IgD-negative memory B cell (primary cell): ENCODE results near the gene RASAL1. TPM values are rescaled to one million over a fixed set of nuclear protein-coding genes. Genes with fewer than 3 reads are reported as not detected.
A peak's percentile ranks its signal among the peaks of the same experiment; 100 is the strongest.

Source experiments
- H3K27ac Mint-ChIP-seq, 3 donors: one replicate each; pipeline ENCODE4 v1.8.0; 2020 to 2022; ENCODE audit warnings: mild to moderate bottlenecking in 3 of 3, mixed read lengths in 3 of 3, moderate library complexity in 1 of 3
- H3K27me3 Mint-ChIP-seq: one replicate; pipeline ENCODE4 v1.8.0; 2021; ENCODE audit warnings: mixed read lengths
- H3K36me3 Mint-ChIP-seq: one replicate; pipeline ENCODE4 v1.8.0; 2020; ENCODE audit warnings: mild to moderate bottlenecking, mixed read lengths
- H3K4me1 Mint-ChIP-seq, 3 donors: one replicate each; pipeline ENCODE4 v1.8.0; 2020 to 2022; ENCODE audit warnings: mixed read lengths in 3 of 3, mild to moderate bottlenecking in 1 of 3
- H3K4me3 Mint-ChIP-seq, 4 donors: one replicate each; pipeline ENCODE4 v1.8.0; 2020 to 2022; ENCODE audit warnings: mild to moderate bottlenecking in 4 of 4, mixed read lengths in 4 of 4, moderate library complexity in 3 of 4
- H3K9me3 Mint-ChIP-seq, 3 donors: one replicate each; pipeline ENCODE4 v1.8.0; 2020 to 2021; ENCODE audit warnings: mixed read lengths in 3 of 3, mild to moderate bottlenecking in 1 of 3
- polyA plus RNA-seq: library from polyadenylated mRNA; unstranded; fragments of 300-500 nt; fragmentation: Illumina TruSeq; gene quantifications from one replicate; pipeline ENCODE4 v1.2.3, GENCODE V29; 2021

The RASAL1 gene
- not detected for polyA plus RNA-seq

- H3K9me3 Mint-ChIP-seq = peaks cover 0 to 1% (median 0%) of the 10 kb centered on the region in 3 donors
- H3K27ac Mint-ChIP-seq = peak within 1 kb of the TSS in 2 of 3 donors; percentile 45 to 53
- peaks cover 13% of the 10 kb centered on the region for H3K27me3 Mint-ChIP-seq
- H3K4me3 Mint-ChIP-seq = peak within 1 kb of the TSS; percentile 23 to 75 (median 55)
- H3K4me1 Mint-ChIP-seq = peaks cover 5 to 11% (median 6%) of the 10 kb centered on the region in 3 donors
- H3K36me3 Mint-ChIP-seq = no peaks in the 10 kb centered on the region
These were observed at the start of gene RASAL1 for GRCh38 chr12:113135178-113136127. RASAL1 (minus strand) TSS chr12:113135761; CDS start chr12:113135462, 299 bp downstream.

DNA sequence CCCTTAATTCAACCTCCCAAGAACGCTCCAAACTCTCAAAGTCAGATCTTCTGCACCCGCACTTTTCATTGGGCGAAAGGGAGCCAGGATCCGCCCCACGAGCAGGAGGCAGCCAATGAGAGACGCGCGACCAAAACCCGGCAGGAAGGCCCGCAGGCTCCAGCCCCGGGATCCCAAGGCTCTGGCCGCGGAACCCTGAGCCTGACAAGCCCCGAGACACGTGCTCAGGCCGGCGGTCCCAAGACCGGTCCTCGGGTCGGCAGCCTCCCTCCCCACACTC, 49.3 kb upstream of the RASAL1 start:
- H3K9me3 Mint-ChIP-seq = no peaks in the 10 kb centered on the region
- H3K4me3 Mint-ChIP-seq = peak overlapping the region; percentile 92 to 98 (median 96)
- peak overlapping the region; percentile 95 to 99 (median 96) for H3K27ac Mint-ChIP-seq
- H3K36me3 Mint-ChIP-seq = peaks cover 4% of the 10 kb centered on the region
- H3K4me1 Mint-ChIP-seq = peaks cover 21 to 26% (median 25%) of the 10 kb centered on the region in 3 donors
- H3K27me3 Mint-ChIP-seq = no peaks in the 10 kb centered on the region

DNA sequence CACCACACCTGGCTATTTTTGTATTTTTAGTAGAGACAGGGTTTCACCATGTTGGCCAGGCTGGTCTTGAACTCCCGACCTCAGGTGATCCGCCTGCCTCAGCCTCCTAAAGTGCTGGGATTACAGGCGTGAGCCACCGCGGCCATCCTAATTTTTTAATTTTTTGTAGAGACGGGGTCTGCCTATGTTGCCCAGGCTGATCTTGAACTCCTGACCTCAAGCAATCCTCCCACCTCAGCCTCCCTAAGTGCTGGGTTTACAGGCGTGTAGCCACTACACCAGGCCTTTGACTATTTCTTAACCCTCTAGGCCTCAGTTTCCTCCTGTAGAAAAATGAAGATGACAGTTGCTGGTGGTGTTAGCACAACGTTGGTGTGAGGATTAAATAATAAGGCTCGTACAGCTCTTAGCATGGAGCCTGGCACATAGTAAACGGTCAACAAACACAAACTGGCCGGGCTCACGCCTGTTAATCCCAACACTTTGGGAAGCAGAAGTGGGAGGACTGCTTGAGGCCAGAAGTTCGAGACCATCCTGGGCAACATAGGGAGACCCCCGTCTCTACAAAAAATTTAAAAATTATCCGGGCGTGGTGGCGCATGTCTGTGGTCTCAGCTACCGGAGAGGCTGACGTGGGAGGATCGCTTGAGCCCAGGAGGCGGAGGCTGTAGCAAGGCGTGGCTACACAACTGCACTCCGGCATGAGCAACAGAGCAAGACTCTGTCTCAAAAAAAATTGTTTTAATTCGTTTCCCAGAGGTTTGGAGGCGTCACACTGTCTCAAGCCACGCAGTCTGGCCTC, 48.7 kb upstream of the RASAL1 start:
- peak overlapping the region; percentile 95 to 99 (median 96) for H3K27ac Mint-ChIP-seq

GRCh38 chr12:113183030-113183589, 47.5 kb upstream of the RASAL1 start:
- H3K27ac Mint-ChIP-seq = no peak overlapping the region
- no peaks in the 10 kb centered on the region for H3K9me3 Mint-ChIP-seq
- H3K4me1 Mint-ChIP-seq = peaks cover 21 to 25% (median 24%) of the 10 kb centered on the region in 3 donors
- peak overlapping the region; percentile 5 to 60 (median 16) for H3K4me3 Mint-ChIP-seq
- no peaks in the 10 kb centered on the region for H3K27me3 Mint-ChIP-seq
- peaks cover 6% of the 10 kb centered on the region for H3K36me3 Mint-ChIP-seq

More for the DNA sequence above, 48.7 kb upstream of the RASAL1 start:
- peak overlapping the region; percentile 92 to 98 (median 96) for H3K4me3 Mint-ChIP-seq
- no peaks in the 10 kb centered on the region for H3K9me3 Mint-ChIP-seq
- peaks cover 6% of the 10 kb centered on the region for H3K36me3 Mint-ChIP-seq
- peaks cover 21 to 25% (median 25%) of the 10 kb centered on the region in 3 donors for H3K4me1 Mint-ChIP-seq
- no peaks in the 10 kb centered on the region for H3K27me3 Mint-ChIP-seq

- peak overlapping the region in 2 of 3 donors; percentile 39 to 90 for H3K27ac Mint-ChIP-seq
- H3K36me3 Mint-ChIP-seq = peaks cover 9% of the 10 kb centered on the region
- H3K4me1 Mint-ChIP-seq = peaks cover 16 to 19% (median 19%) of the 10 kb centered on the region in 3 donors
- no peaks in the 10 kb centered on the region for H3K27me3 Mint-ChIP-seq
- H3K9me3 Mint-ChIP-seq = peaks cover 0 to 2% (median 0%) of the 10 kb centered on the region in 3 donors
- no peak overlapping the region for H3K4me3 Mint-ChIP-seq
These were observed 46.4 kb upstream of the RASAL1 start for GRCh38 chr12:113181975-113182374.

GRCh38 chr12:113180333-113180732, 44.8 kb upstream of the RASAL1 start:
- Mint-ChIP-seq H3K36me3 (peaks cover 9% of the 10 kb centered on the region), H3K4me1 (peaks cover 7 to 9% (median 9%) of the 10 kb centered on the region in 3 donors), H3K27me3 (no peaks in the 10 kb centered on the region), H3K27ac (no peak overlapping the region), H3K4me3 (no peak overlapping the region), H3K9me3 (peaks cover 0 to 2% (median 0%) of the 10 kb centered on the region in 3 donors)

- H3K27me3 Mint-ChIP-seq = no peaks in the 10 kb centered on the region
- H3K4me3 Mint-ChIP-seq = peak overlapping the region in 1 of 4 donors; percentile 50
- H3K36me3 Mint-ChIP-seq = peaks cover 13% of the 10 kb centered on the region
- H3K27ac Mint-ChIP-seq = no peak overlapping the region
- H3K4me1 Mint-ChIP-seq = peaks cover 0 to 11% (median 6%) of the 10 kb centered on the region in 3 donors
- H3K9me3 Mint-ChIP-seq = peaks cover 0 to 2% (median 0%) of the 10 kb centered on the region in 3 donors
These were observed 43.5 kb upstream of the RASAL1 start for GRCh38 chr12:113179023-113179422.

DNA sequence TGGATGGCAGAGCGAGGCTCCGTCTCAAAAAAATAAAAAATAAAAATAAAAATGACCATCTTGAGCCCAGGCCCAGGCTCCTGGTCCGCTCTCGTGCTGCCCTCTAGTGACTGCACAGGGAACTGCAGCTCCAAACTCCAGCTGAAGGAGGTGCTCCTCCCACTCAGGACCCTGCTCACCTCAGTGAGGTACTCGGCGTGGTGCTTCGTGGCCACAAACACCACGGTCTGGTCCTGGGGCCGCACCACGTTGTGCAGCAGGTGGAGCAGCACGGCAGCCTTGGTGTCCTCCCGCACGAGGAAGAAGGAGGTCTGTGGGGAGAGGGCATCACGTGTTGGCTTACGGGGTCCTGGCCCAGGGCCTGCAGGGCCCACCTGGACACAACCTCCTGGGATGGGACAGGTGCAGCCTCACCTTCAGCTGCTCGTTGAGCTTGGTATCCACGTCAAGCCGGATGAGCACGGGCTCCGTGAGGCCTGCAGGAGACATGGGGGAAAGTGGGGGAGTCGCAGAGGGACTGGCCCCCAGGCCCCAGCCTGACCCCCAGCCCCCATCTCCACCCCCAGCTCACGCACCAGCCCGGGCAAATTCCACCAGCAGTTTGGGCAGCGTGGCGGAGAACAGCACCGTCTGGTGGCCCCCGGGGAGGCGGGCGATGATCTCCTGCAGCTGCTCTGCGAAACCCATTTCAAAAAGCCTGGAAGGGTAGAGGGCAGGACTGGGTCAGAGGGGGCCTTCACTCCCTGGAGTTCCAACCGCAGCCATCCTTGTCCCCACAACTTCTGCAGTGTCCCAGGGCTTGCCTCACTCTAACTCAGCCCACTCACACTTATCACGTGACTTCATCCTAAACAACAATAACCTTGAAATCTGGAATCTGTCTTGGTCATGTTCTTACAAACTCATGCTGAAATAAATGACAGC, 39.2 kb upstream of the RASAL1 start:
- H3K27ac Mint-ChIP-seq = peak overlapping the region in 1 of 3 donors; percentile 46
- peaks cover 13% of the 10 kb centered on the region for H3K36me3 Mint-ChIP-seq
- H3K4me1 Mint-ChIP-seq = peaks cover 0 to 12% (median 10%) of the 10 kb centered on the region in 3 donors
- H3K4me3 Mint-ChIP-seq = no peak overlapping the region
- no peaks in the 10 kb centered on the region for H3K27me3 Mint-ChIP-seq
- H3K9me3 Mint-ChIP-seq = peaks cover 0 to 2% (median 0%) of the 10 kb centered on the region in 3 donors

DNA sequence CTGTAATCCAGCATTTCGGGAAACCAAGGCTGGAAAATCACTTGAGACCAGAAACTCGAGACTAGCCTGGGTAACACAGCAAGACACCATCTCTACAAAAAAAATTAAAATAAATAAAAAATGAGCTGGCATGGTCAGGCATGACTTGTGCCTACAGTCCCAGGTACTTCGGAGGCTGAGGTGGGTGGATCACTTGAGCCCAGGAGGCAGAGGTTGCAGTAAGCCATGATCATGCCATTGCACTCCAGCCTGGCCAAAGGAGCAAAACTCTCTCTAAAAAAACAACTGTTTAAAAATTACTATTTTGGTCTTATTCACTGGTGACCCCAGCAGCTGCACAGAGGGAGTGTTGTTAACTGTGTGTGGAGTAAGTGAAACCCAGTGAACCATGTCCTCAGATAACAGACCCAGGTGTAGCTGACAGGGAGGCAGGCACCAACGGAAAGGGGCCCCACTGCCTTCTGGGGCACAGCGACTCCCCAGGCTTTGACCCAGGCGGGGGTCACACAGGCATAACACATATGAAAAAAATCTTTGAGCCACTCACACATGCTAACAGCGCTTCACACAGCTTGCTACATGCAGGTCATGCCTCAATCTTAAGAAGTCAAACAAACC, 37.6 kb upstream of the RASAL1 start:
- peak overlapping the region in 1 of 4 donors; percentile 27 for H3K4me3 Mint-ChIP-seq
- H3K27ac Mint-ChIP-seq = peak overlapping the region in 2 of 3 donors; percentile 24 to 88

DNA sequence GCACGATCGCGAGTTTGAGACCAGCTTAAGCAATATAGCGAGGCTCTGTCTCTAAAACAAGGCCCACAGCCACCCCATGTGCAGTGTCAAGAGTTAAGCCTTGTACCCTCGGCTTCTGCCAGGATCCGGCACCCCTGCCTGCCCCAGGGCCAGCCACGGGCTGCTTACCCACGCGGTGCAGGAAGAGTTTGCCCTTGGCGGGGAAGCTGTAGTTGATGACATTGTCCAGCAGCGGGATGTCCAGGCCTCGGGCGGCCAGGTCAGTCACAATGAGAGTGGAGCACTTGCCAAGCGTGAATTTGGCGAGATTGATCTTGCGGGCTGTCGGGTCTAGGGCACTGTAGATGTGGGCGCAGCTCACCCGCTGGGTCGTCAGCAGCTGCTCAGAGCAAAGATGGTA, 36.6 kb upstream of the RASAL1 start:
- Mint-ChIP-seq H3K4me3 (no peak overlapping the region), H3K4me1 (peaks cover 0 to 12% (median 10%) of the 10 kb centered on the region in 3 donors), H3K27ac (no peak overlapping the region), H3K27me3 (no peaks in the 10 kb centered on the region), H3K36me3 (peaks cover 6% of the 10 kb centered on the region), H3K9me3 (peaks cover 0 to under 1% (median 0%) of the 10 kb centered on the region in 3 donors)

More for the DNA sequence above, 37.6 kb upstream of the RASAL1 start:
- H3K36me3 Mint-ChIP-seq = peaks cover 10% of the 10 kb centered on the region
- H3K4me1 Mint-ChIP-seq = peaks cover 0 to 12% (median 10%) of the 10 kb centered on the region in 3 donors
- no peaks in the 10 kb centered on the region for H3K27me3 Mint-ChIP-seq
- peaks cover 0 to 2% (median 0%) of the 10 kb centered on the region in 3 donors for H3K9me3 Mint-ChIP-seq

GRCh38 chr12:113171543-113171942, 36.0 kb upstream of the RASAL1 start:
- Mint-ChIP-seq H3K27me3 (no peaks in the 10 kb centered on the region), H3K9me3 (no peaks in the 10 kb centered on the region), H3K4me3 (no peak overlapping the region), H3K36me3 (peaks cover 5% of the 10 kb centered on the region), H3K27ac (no peak overlapping the region), H3K4me1 (peaks cover 0 to 12% (median 10%) of the 10 kb centered on the region in 3 donors)

GRCh38 chr12:113170926-113171325, 35.4 kb upstream of the RASAL1 start:
- Mint-ChIP-seq H3K27ac (no peak overlapping the region), H3K36me3 (peaks cover 5% of the 10 kb centered on the region), H3K27me3 (no peaks in the 10 kb centered on the region), H3K4me1 (peaks cover 0 to 12% (median 10%) of the 10 kb centered on the region in 3 donors), H3K9me3 (no peaks in the 10 kb centered on the region), H3K4me3 (no peak overlapping the region)

GRCh38 chr12:113170457-113170856, 34.9 kb upstream of the RASAL1 start:
- peaks cover 0 to 12% (median 10%) of the 10 kb centered on the region in 3 donors for H3K4me1 Mint-ChIP-seq
- no peak overlapping the region for H3K27ac Mint-ChIP-seq
- no peak overlapping the region for H3K4me3 Mint-ChIP-seq
- peaks cover 5% of the 10 kb centered on the region for H3K36me3 Mint-ChIP-seq
- H3K27me3 Mint-ChIP-seq = no peaks in the 10 kb centered on the region
- no peaks in the 10 kb centered on the region for H3K9me3 Mint-ChIP-seq
